RPMI8226 (cell line): Measurements from ENCODE around the gene CRISP2.

Experiments
- DNase-seq: peaks from one replicate; pipeline ENCODE4 v3.0.0-alpha.2; 2015

The CRISP2 gene

GRCh38 chr6:49653438-49653837 lies 59.9 kb downstream of the CRISP2 start:
- no peak for DNase-seq

GRCh38 chr6:49651239-49651638 lies 62.1 kb downstream of the CRISP2 start:
- DNase-seq: no peak

GRCh38 chr6:49649988-49650387 lies 63.4 kb downstream of the CRISP2 start:
- no peak for DNase-seq

GRCh38 chr6:49648036-49648435 lies 65.3 kb downstream of the CRISP2 start:
- no peak for DNase-seq

GRCh38 chr6:49647476-49647875 lies 65.9 kb downstream of the CRISP2 start:
- DNase-seq: no peak

- no peak for DNase-seq
These were observed 66.4 kb downstream of the CRISP2 start for GRCh38 chr6:49646942-49647341.

GRCh38 chr6:49646130-49646824 lies 67.1 kb downstream of the CRISP2 start:
- no peak for DNase-seq

- no peak for DNase-seq
These were observed 68.2 kb downstream of the CRISP2 start for GRCh38 chr6:49645139-49645538.
